Testis (tissue), 3 donors: Measurements from ENCODE around the gene TSPAN17. TPM values are rescaled to one million over a fixed set of nuclear protein-coding genes. Genes with fewer than 3 reads are reported as not detected.

Experiments used
- DNase-seq: peaks from one replicate; pipeline ENCODE4 v3.0.0-alpha.2; 2019
- H3K27ac ChIP-seq, 2 donors: fragments of 200-600 bp; sonication (generic); one replicate each; pipeline ENCODE4 v1.5.1; 2019
- H3K27me3 ChIP-seq: fragments of 200-600 bp; sonication (generic); one replicate; pipeline ENCODE4 v1.5.1; 2019
- H3K36me3 ChIP-seq: fragments of 200-600 bp; sonication (generic); one replicate; pipeline ENCODE4 v1.5.1; 2017; ENCODE audit warnings: low read depth; ENCODE audit errors: missing control alignments
- H3K4me1 ChIP-seq: fragments of 200-600 bp; sonication (generic); one replicate; pipeline ENCODE4 v1.5.1; 2019
- H3K4me3 ChIP-seq, 2 donors: fragments of 200-600 bp; sonication (generic); one replicate each; pipeline ENCODE4 v1.5.1; 2017 to 2019
- H3K9me3 ChIP-seq: fragments of 200-600 bp; sonication (generic); one replicate; pipeline ENCODE4 v1.5.1; 2017
- CTCF ChIP-seq, 3 experiments: fragments of 450-650 bp in 2 of 3; fragments of 200-600 bp in 1 of 3; sonication (generic) in 1 of 3; IDR thresholded peaks; one replicate each; pipeline ENCODE4 v1.5.1; 2016 to 2019; ENCODE audit warnings: antibody characterized with exemption in 3 of 3, mild to moderate bottlenecking in 2 of 3, moderate library complexity in 1 of 3
- POLR2A ChIP-seq: fragments of 450-650 bp; IDR thresholded peaks from one replicate; pipeline ENCODE4 v1.6.1; 2017; ENCODE audit warnings: antibody characterized with exemption, mild to moderate bottlenecking, moderate library complexity
- whole genome bisulfite sequencing, 2 donors: methylation state at CpG; one replicate each; pipeline ENCODE4 v1.1.5; 2018; 5-methylcytosine and 5-hydroxymethylcytosine counted together
- intact Hi-C: fragments of 100-400 bp; cut with DNase I; formaldehyde crosslinking; loops from one replicate; pipeline ENCODE4 v1.15.1; 2023; ENCODE audit warnings: low total_unique reads
- microRNA-seq, 2 donors: library from miRNA; unstranded; fragments of <30 nt; microRNA quantifications; one replicate each; pipeline ENCODE4, GENCODE V29; 2016; ENCODE audit warnings: borderline number of aligned reads in 2 of 2, borderline replicate concordance in 1 of 2
- polyA plus RNA-seq: library from polyadenylated mRNA; stranded (reverse); fragments of 350-450 nt; fragmentation: Illumina TruSeq; extraction: RNeasy Lipid Tissue Mini Kit (QIAGEN cat#74804); gene quantifications from one replicate; pipeline ENCODE4 v1.2.3, GENCODE V29; 2014; ENCODE audit warnings: low read depth, low replicate concordance; ENCODE audit not compliant: insufficient read depth
- small RNA-seq, 2 donors: library from RNA; depleted of rRNA; stranded (forward); fragments of <200 nt; gene quantifications; one replicate each; pipeline ENCODE3, GENCODE V24; 2016
- total RNA-seq, 2 donors: library from RNA; depleted of rRNA; stranded (reverse); fragments of >200 nt; gene quantifications; one replicate each; pipeline ENCODE4 v1.2.3, GENCODE V29; 2016

Gene TSPAN17
- total and polyA plus RNA-seq, 3 donors from 2014 or later, result 31.7 to 57.0 (median 51.7) TPM

GRCh38 chr5:176704355-176704754 is 57.1 kb downstream of the TSPAN17 start:
- no peaks in the 10 kb centered on the region for H3K27me3 ChIP-seq
- TF ChIP-seq CTCF (IDR thresholded peaks at IDR 0.05) (no peak), POLR2A (no peak)

GRCh38 chr5:176704817-176705216 is 57.5 kb downstream of the TSPAN17 start:
- WGBS, 2 donors, result 61 to 64% methylated on average over 12 of the region's 12 CpGs
- Histone ChIP-seq H3K4me3 (no peak overlapping the region), H3K9me3 (no peaks in the 10 kb centered on the region), H3K36me3 (no peaks in the 10 kb centered on the region), H3K4me1 (no peaks in the 10 kb centered on the region), H3K27me3 (no peaks in the 10 kb centered on the region), H3K27ac (no peak overlapping the region)
- intact Hi-C loops, result no loop called here
- TF ChIP-seq CTCF (IDR thresholded peaks at IDR 0.05) (no peak), POLR2A (no peak)
- no peak for DNase-seq

More at GRCh38 chr5:176704355-176704754, 57.1 kb downstream of the TSPAN17 start:
- Histone ChIP-seq H3K9me3 (no peaks in the 10 kb centered on the region), H3K4me1 (no peaks in the 10 kb centered on the region), H3K27ac (no peak overlapping the region), H3K36me3 (no peaks in the 10 kb centered on the region), H3K4me3 (no peak overlapping the region)
- no peak for DNase-seq
- WGBS, 2 donors, result 87% methylated on average over 3 of the region's 3 CpGs
- intact Hi-C loops, result no loop called here

Small RNA genes within 50 kb of the gene (microRNA-seq; reads per million reads assigned to microRNA genes)
- 0 reads per million in 2 donors for gene MIR4281

Small RNA genes within 50 kb of the gene (small RNA-seq; reads per million reads assigned to genes)
- gene MIR4281, result 0 reads per million in 2 donors

Other genes starting within 250 kb of the TSPAN17 start
- 100 to 1,000 TPM; 103 to 107 TPM for gene CLTB, start 230.9 kb upstream of the TSPAN17 start, total RNA-seq
- 60.8 TPM for gene CLTB, start 230.9 kb upstream of the TSPAN17 start, polyA plus RNA-seq
- gene FAF2, start 199.1 kb upstream of the TSPAN17 start, total RNA-seq, result 10 to 100 TPM; 53.9 to 57.6 TPM
- gene FAF2, start 199.1 kb upstream of the TSPAN17 start, polyA plus RNA-seq, result 55.0 TPM
- 10 to 100 TPM; 57.2 to 64.7 TPM for gene RNF44, start 110.1 kb upstream of the TSPAN17 start, total RNA-seq
- gene RNF44, start 110.1 kb upstream of the TSPAN17 start, polyA plus RNA-seq, result 60.1 TPM
- 10 to 100 TPM; 32.0 to 60.5 TPM for gene CDHR2, start 98.1 kb upstream of the TSPAN17 start, total RNA-seq
- gene CDHR2, start 98.1 kb upstream of the TSPAN17 start, polyA plus RNA-seq, result 39.8 TPM
- 1 to 10 TPM; 5.7 to 8.4 TPM for gene GPRIN1, start 37.3 kb upstream of the TSPAN17 start, total RNA-seq
- 2.5 TPM for gene GPRIN1, start 37.3 kb upstream of the TSPAN17 start, polyA plus RNA-seq
- under 1 TPM; 0.31 to 0.74 TPM for gene SNCB, start 16.9 kb upstream of the TSPAN17 start, total RNA-seq
- gene SNCB, start 16.9 kb upstream of the TSPAN17 start, polyA plus RNA-seq, result 0.62 TPM
- gene EIF4E1B, start 16.8 kb upstream of the TSPAN17 start, total RNA-seq, result 1 to 10 TPM in 1 of 2 donors, under 1 TPM in 1; 0.99 to 2.4 TPM
- 1.0 TPM for gene EIF4E1B, start 16.8 kb upstream of the TSPAN17 start, polyA plus RNA-seq
- 1 to 10 TPM; 1.7 to 2.0 TPM for gene UNC5A, start 163.1 kb downstream of the TSPAN17 start, total RNA-seq
- 1.8 TPM for gene UNC5A, start 163.1 kb downstream of the TSPAN17 start, polyA plus RNA-seq